ENCODE results near the gene PTPRG.

The PTPRG gene

DNA sequence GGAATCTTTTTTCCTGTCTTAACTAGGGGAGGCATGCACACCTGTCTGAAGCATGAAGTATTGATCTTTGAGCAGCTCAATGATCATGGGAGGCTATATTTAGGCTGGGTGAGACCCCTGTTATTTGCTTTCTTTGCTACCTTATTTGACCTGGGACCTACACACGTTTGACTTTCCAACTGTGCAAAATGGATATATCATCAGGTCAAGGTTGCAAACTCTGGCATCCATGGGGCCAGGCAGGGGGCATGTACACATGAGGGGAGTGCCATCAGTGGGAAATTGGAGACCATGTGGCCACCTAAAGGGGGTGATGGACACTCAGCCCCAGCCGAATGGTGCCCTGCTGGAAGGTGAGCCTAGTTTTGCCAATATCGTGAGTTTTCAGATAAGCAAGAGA, 637.8 kb downstream of the PTPRG start:
- H3K4me1 ChIP-seq (ENCODE audit: control insufficient read depth, low read length), result no peaks in the 10 kb centered on the region
- H3K27me3 ChIP-seq (ENCODE audit: control insufficient read depth, low read length), result no peaks in the 10 kb centered on the region
- TF ChIP-seq EZH2phosphoT487 (IDR thresholded peaks at IDR 0.05; ENCODE audit: borderline replicate concordance, low read length), result no peak
- TF ChIP-seq, protein P1, sequence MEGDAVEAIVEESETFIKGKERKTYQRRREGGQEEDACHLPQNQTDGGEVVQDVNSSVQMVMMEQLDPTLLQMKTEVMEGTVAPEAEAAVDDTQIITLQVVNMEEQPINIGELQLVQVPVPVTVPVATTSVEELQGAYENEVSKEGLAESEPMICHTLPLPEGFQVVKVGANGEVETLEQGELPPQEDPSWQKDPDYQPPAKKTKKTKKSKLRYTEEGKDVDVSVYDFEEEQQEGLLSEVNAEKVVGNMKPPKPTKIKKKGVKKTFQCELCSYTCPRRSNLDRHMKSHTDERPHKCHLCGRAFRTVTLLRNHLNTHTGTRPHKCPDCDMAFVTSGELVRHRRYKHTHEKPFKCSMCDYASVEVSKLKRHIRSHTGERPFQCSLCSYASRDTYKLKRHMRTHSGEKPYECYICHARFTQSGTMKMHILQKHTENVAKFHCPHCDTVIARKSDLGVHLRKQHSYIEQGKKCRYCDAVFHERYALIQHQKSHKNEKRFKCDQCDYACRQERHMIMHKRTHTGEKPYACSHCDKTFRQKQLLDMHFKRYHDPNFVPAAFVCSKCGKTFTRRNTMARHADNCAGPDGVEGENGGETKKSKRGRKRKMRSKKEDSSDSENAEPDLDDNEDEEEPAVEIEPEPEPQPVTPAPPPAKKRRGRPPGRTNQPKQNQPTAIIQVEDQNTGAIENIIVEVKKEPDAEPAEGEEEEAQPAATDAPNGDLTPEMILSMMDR (IDR thresholded peaks at IDR 0.05; ENCODE audit: low read depth, low read length, poor library complexity, severe bottlenecking), result no peak

DNA sequence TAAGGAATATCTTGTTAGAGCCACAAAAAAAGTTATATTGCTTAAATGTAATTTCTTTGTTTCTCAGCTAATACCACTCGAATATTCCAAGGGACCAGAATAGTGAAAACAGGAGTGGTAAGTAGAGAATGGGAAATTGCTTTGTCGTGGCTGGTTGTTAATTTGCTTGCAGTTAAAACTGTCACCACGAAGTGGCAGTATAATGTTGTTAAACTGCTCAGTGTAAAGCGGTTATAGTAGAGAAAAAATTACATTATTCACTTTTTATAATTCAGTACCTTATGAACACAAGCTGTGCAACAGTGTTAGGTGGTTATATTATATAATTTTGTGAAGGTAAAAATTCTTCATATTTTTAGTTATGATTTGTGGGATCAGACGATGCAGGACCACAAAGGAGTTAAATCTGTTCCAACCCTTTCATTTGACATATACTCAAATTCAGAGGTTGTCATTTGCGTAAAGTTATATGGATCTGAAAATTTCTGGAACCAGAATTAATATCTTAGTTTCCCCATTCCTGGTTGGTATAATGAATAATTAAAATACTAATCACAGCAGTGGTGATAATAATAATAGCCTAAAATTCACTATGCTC, 640.2 kb downstream of the PTPRG start:
- no peaks in the 10 kb centered on the region for H3K9me2 ChIP-seq (replicated peaks; ENCODE audit: control insufficient read depth, low read length)
- no peaks in the 10 kb centered on the region for H3K4me1 ChIP-seq (ENCODE audit: control insufficient read depth, low read length)
- H3K27me3 ChIP-seq (ENCODE audit: control insufficient read depth, low read length), result no peaks in the 10 kb centered on the region; the same call in 1 of the 2 replicates
- no peak overlapping the region for H3K4me3 ChIP-seq (ENCODE audit: low read length)
- H3K4me2 ChIP-seq (ENCODE audit: low read length), result no peak overlapping the region
- TF ChIP-seq, protein P1 (IDR thresholded peaks at IDR 0.05; ENCODE audit: low read depth, low read length, poor library complexity, severe bottlenecking), result peak; percentile 62
- TF ChIP-seq EZH2phosphoT487 (IDR thresholded peaks at IDR 0.05; ENCODE audit: borderline replicate concordance, low read length), result no peak
- no peaks in the 10 kb centered on the region for H3K79me2 ChIP-seq (ENCODE audit: control insufficient read depth, low read length)
- H3K36me3 ChIP-seq (ENCODE audit: control insufficient read depth, low read length), result no peaks in the 10 kb centered on the region
- no peaks in the 10 kb centered on the region for H4K20me1 ChIP-seq (ENCODE audit: control insufficient read depth, insufficient read depth, low read depth, low read length)
- H3K27ac ChIP-seq (ENCODE audit: low read depth, low read length), result no peak overlapping the region
- no peaks in the 10 kb centered on the region for H3K9me3 ChIP-seq (ENCODE audit: control insufficient read depth, insufficient read depth, low read length)
- H3F3A ChIP-seq (ENCODE audit: control insufficient read depth, insufficient read depth), result no peaks in the 10 kb centered on the region

More for the DNA sequence above, 637.8 kb downstream of the PTPRG start:
- H3K27ac ChIP-seq (ENCODE audit: low read depth, low read length), result no peak overlapping the region
- H3K4me3 ChIP-seq (ENCODE audit: low read length), result no peak overlapping the region
- H3K9me3 ChIP-seq (ENCODE audit: control insufficient read depth, insufficient read depth, low read length), result no peaks in the 10 kb centered on the region
- H3K4me2 ChIP-seq (ENCODE audit: low read length), result no peak overlapping the region
- no peaks in the 10 kb centered on the region for H3K36me3 ChIP-seq (ENCODE audit: control insufficient read depth, low read length)
- H3K9me2 ChIP-seq (replicated peaks; ENCODE audit: control insufficient read depth, low read length), result no peaks in the 10 kb centered on the region
- no peaks in the 10 kb centered on the region for H3F3A ChIP-seq (ENCODE audit: control insufficient read depth, insufficient read depth)
- no peaks in the 10 kb centered on the region for H4K20me1 ChIP-seq (ENCODE audit: control insufficient read depth, insufficient read depth, low read depth, low read length)
- H3K79me2 ChIP-seq (ENCODE audit: control insufficient read depth, low read length), result no peaks in the 10 kb centered on the region

DNA sequence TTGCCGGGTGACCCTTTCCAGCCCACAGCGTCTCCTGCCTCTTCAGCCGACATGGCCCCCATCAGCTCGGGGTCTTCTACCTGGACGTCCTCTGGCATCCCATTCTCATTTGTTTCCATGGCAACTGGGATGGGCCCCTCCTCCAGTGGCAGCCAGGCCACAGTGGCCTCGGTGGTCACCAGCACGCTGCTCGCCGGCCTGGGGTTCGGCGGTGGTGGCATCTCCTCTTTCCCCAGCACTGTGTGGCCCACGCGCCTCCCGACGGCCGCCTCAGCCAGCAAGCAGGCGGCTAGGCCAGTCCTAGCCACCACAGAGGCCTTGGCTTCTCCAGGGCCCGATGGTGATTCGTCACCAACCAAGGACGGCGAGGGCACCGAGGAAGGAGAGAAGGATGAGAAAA, 641.8 kb downstream of the PTPRG start:
- Histone ChIP-seq H3K79me2 (ENCODE audit: control insufficient read depth, low read length) (no peaks in the 10 kb centered on the region), H3K4me3 (ENCODE audit: low read length) (no peak overlapping the region), H3K27ac (ENCODE audit: low read depth, low read length) (no peak overlapping the region), H4K20me1 (ENCODE audit: control insufficient read depth, insufficient read depth, low read depth, low read length) (no peaks in the 10 kb centered on the region), H3K4me2 (ENCODE audit: low read length) (no peak overlapping the region), H3K36me3 (ENCODE audit: control insufficient read depth, low read length) (no peaks in the 10 kb centered on the region), H3F3A (ENCODE audit: control insufficient read depth, insufficient read depth) (no peaks in the 10 kb centered on the region), H3K9me3 (ENCODE audit: control insufficient read depth, insufficient read depth, low read length) (no peaks in the 10 kb centered on the region), H3K27me3 (ENCODE audit: control insufficient read depth, low read length) (no peaks in the 10 kb centered on the region; the same call in 1 of the 2 replicates), H3K9me2 (replicated peaks; ENCODE audit: control insufficient read depth, low read length) (no peaks in the 10 kb centered on the region), H3K4me1 (ENCODE audit: control insufficient read depth, low read length) (no peaks in the 10 kb centered on the region)
- no peak for TF ChIP-seq EZH2phosphoT487 (IDR thresholded peaks at IDR 0.05; ENCODE audit: borderline replicate concordance, low read length)
- TF ChIP-seq, protein P1 (IDR thresholded peaks at IDR 0.05; ENCODE audit: low read depth, low read length, poor library complexity, severe bottlenecking), result no peak

All from DOHH2 (cell line).